GM13977 (cell line): ENCODE data around the gene ANKRD27.

Experiments used
- DNase-seq: peaks from one replicate; pipeline ENCODE4 v3.0.0; 2012; ENCODE audit warnings: low spot score
- CTCF ChIP-seq: IDR thresholded peaks from 2 replicates; pipeline ENCODE4 v1.5.1; 2012; ENCODE audit warnings: mild to moderate bottlenecking, control low read depth; ENCODE audit not compliant: insufficient read depth; ENCODE audit errors: extremely low read depth, missing control alignments
- in situ Hi-C: fragments of 300-500 bp; cut with MboI; formaldehyde crosslinking; loops from one replicate; pipeline ENCODE4 v1.12.0; 2022; ENCODE audit warnings: low sequenced_read_pairs, low pct_unique_long_range_greater_than_20kb, mixed read lengths, inconsistent platforms; ENCODE audit not compliant: unreplicated experiment

The ANKRD27 gene

GRCh38 chr19:32692727-32693061, 17.7 kb upstream of the ANKRD27 start:
- DNase-seq = no peak
- TF ChIP-seq CTCF = no peak
- in situ Hi-C loops = no loop called here

GRCh38 chr19:32691952-32692726, 17.2 kb upstream of the ANKRD27 start:
- no peak for TF ChIP-seq CTCF
- in situ Hi-C loops = no loop called here
- DNase-seq = peak; percentile 84

- no peak for TF ChIP-seq CTCF
- peak; percentile 91 for DNase-seq
- in situ Hi-C loops = no loop called here
Measured at GRCh38 chr19:32691291-32691951, 16.4 kb upstream of the ANKRD27 start, which contains the start of gene NUDT19. TSS of gene NUDT19 (plus strand) at chr19:32691821. CDS start at chr19:32691961, 140 bp downstream.

- TF ChIP-seq CTCF = no peak
- in situ Hi-C loops = no loop called here
- no peak for DNase-seq
Measured at GRCh38 chr19:32688311-32688710, 13.3 kb upstream of the ANKRD27 start.

- no peak for TF ChIP-seq CTCF
- in situ Hi-C loops = no loop called here
- no peak for DNase-seq
Measured at GRCh38 chr19:32687681-32688080, 12.7 kb upstream of the ANKRD27 start.

GRCh38 chr19:32686847-32687475, 12.0 kb upstream of the ANKRD27 start:
- in situ Hi-C loops = no loop called here
- no peak for DNase-seq
- no peak for TF ChIP-seq CTCF
